Choroid plexus epithelial cell (primary cell): Measurements from ENCODE around the gene PCGF3.

Experiments
- DNase-seq: peaks from one replicate; pipeline ENCODE4 v3.0.0-alpha.2; 2010; ENCODE audit warnings: low read depth
- H3K4me3 ChIP-seq: 2 replicates; pipeline ENCODE4 v1.5.1; 2011; ENCODE audit warnings: low read depth, mild to moderate bottlenecking, control low read depth, low read length, moderate library complexity
- CTCF ChIP-seq: conservative IDR thresholded peaks from 2 replicates; pipeline ENCODE4 v1.5.1; 2011; ENCODE audit warnings: low read depth, mild to moderate bottlenecking, control low read depth, inconsistent platforms, low read length, moderate library complexity

PCGF3 gene

GRCh38 chr4:808860-809570, 103.4 kb downstream of the PCGF3 start:
- TF ChIP-seq CTCF, result no peak
- no peak overlapping the region for H3K4me3 ChIP-seq
- DNase-seq, result no peak

GRCh38 chr4:813900-814299, 108.3 kb downstream of the PCGF3 start:
- DNase-seq, result no peak
- no peak overlapping the region for H3K4me3 ChIP-seq
- no peak for TF ChIP-seq CTCF

- TF ChIP-seq CTCF, result no peak
- no peak overlapping the region for H3K4me3 ChIP-seq
- no peak for DNase-seq
These were observed 108.7 kb downstream of the PCGF3 start for GRCh38 chr4:814312-814850.

GRCh38 chr4:815464-816146, 110.0 kb downstream of the PCGF3 start:
- TF ChIP-seq CTCF, result no peak
- no peak overlapping the region for H3K4me3 ChIP-seq
- DNase-seq, result no peak

- TF ChIP-seq CTCF, result no peak
- DNase-seq, result no peak
- H3K4me3 ChIP-seq, result no peak overlapping the region
These were observed 112.7 kb downstream of the PCGF3 start for GRCh38 chr4:818106-818921.

GRCh38 chr4:819401-820229, 114.0 kb downstream of the PCGF3 start:
- no peak for DNase-seq
- H3K4me3 ChIP-seq, result no peak overlapping the region
- TF ChIP-seq CTCF, result no peak
